Aorta (tissue), 5 donors: ENCODE results near the gene GALNTL6. TPM values are rescaled to one million over a fixed set of nuclear protein-coding genes. Genes with fewer than 3 reads are reported as not detected.

Source experiments
- ATAC-seq: fragments of 200-7000 bp; cut with Tn5 transposase; one replicate; pipeline ENCODE4 v1.9.1; 2022; ENCODE audit warnings: moderate library complexity; ENCODE audit not compliant: low FRiP score
- DNase-seq, 2 donors: peaks; one replicate each; pipeline ENCODE4 v3.0.0-alpha.2; 2020
- H3K27ac ChIP-seq, 2 donors: one replicate each; pipeline ENCODE4 v1.5.1; 2013; ENCODE audit warnings: low read length in 2 of 2, mild to moderate bottlenecking in 2 of 2, moderate library complexity in 2 of 2, control low read depth in 1 of 2, inconsistent platforms in 1 of 2, low read depth in 1 of 2
- H3K27me3 ChIP-seq, 2 donors: one replicate each; pipeline ENCODE4 v1.6.1; 2013; ENCODE audit warnings: control low read depth in 1 of 2, low read length in 1 of 2, mild to moderate bottlenecking in 1 of 2, moderate library complexity in 1 of 2; ENCODE audit not compliant: insufficient read depth in 2 of 2, control insufficient read depth in 1 of 2
- H3K36me3 ChIP-seq, 2 donors: one replicate each; pipeline ENCODE4 v1.6.1; 2013; ENCODE audit warnings: control low read depth in 1 of 2, low read length in 1 of 2, mild to moderate bottlenecking in 1 of 2; ENCODE audit not compliant: insufficient read depth in 2 of 2, control insufficient read depth in 1 of 2
- H3K4me1 ChIP-seq, 2 donors: one replicate each; pipeline ENCODE4 v1.6.1; 2013; ENCODE audit warnings: low read length in 2 of 2, control low read depth in 1 of 2, mild to moderate bottlenecking in 1 of 2, moderate library complexity in 1 of 2; ENCODE audit not compliant: insufficient read depth in 2 of 2, control insufficient read depth in 1 of 2
- H3K4me3 ChIP-seq, 2 donors: one replicate each; pipeline ENCODE4 v1.5.1; 2013; ENCODE audit warnings: low read length in 2 of 2, control low read depth in 1 of 2, mild to moderate bottlenecking in 1 of 2
- H3K9me3 ChIP-seq: one replicate; pipeline ENCODE4 v1.6.1; 2013; ENCODE audit warnings: mild to moderate bottlenecking, low read length; ENCODE audit not compliant: control insufficient read depth
- WGBS, 2 donors: extraction: QIAGEN DNeasy Blood & Tissue Kit; methylation state at CpG; one replicate each; pipeline ENCODE4 v1.1.7; 2013; 5-methylcytosine and 5-hydroxymethylcytosine counted together
- intact Hi-C, 2 donors: fragments of 100-400 bp; cut with DNase I; formaldehyde crosslinking; loops; one replicate each; pipeline versions ENCODE4 v1.14.2 to v1.15.0; 2022
- polyA plus RNA-seq, 2 donors: library from polyadenylated mRNA; stranded (reverse); fragments of 200-250 nt; gene quantifications; one replicate each; pipeline ENCODE4 v1.2.3, GENCODE V29; 2013
- total RNA-seq, 2 donors: library from RNA; stranded (reverse); fragmentation: NEBNext Ultra II Directional; extraction: Animal tissue kit (Norgen Biotek cat#: 25700); gene quantifications; one replicate each; pipeline ENCODE4 v1.2.1, GENCODE V29; 2021
- donor health status: healthy with polysubstance abuse.
- donor health status: Bipolar disorder and iron deficiency.
- donor health status: DM: no; HTN: no; CAD: no.
- donor health status: DM: no; HTN: no; CAD: no.
- donor health status: DM: yes; HTN: yes; CAD: no.

The GALNTL6 gene
- total and polyA plus RNA-seq, 4 donors: 0.39 to 1.6 (median 0.46) TPM; not detected in 1

DNA sequence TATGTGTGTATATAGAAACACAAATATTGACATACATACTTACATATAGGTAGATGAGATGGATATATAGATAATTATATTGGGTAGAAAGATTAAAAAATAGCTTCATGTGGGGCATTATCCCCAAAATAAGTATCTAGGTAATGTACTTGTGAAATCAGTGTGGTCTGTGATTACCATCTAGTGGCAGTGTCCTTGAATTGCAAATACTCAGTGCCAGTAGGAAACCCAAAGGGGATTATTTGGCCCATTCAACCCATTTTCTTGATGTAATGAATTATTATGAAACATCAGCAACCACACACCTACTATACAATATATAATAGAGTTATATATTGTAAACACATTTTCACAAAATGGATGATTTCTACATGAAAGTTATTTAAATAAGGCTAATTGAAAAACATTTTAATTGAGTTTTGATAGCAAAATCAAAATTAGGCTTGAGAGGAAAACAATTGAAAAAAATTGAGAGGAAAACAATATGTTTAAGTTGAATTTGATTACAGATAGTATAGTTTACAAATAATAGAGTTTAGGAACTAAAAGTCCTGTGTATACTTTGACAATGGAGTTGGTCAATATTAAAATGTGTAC is 389.4 kb downstream of the GALNTL6 start:
- no peaks in the 10 kb centered on the region for H3K36me3 ChIP-seq
- no peak overlapping the region for H3K27ac ChIP-seq
- DNase-seq (no peak), ATAC-seq (no peak)
- no peaks in the 10 kb centered on the region for H3K27me3 ChIP-seq
- no peaks in the 10 kb centered on the region for H3K9me3 ChIP-seq
- no peak overlapping the region for H3K4me3 ChIP-seq
- intact Hi-C loops: loop anchor here in 1 of 2 donors (5.0 kb wide), 1 partner anchor 1210 kb away; no protein-coding TSS in a partner anchor
- no peaks in the 10 kb centered on the region for H3K4me1 ChIP-seq

DNA sequence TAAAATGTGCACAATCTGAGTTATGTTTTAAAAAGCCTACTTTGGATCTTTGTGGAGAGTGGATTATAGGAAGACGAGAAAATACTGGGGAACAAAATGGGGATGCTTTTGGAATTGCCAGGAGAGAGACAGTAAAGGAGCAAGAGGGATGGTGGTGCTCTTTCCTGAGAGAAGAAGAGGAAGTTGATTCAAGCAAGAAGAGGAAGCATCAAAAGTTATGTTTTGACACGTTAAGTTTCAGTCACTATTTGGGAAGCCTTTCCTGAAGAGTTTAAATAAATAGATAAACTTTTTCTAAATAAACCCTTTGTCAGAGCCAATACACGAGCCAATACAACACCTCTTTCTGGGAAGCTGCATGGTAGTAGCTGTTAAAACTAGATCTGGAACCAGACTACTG is 394.1 kb downstream of the GALNTL6 start:
- no peak overlapping the region for H3K4me3 ChIP-seq
- DNase-seq (no peak), ATAC-seq (no peak)
- 58 to 72% methylated on average over 3 of the region's 3 CpGs for WGBS, 2 donors
- no peaks in the 10 kb centered on the region for H3K27me3 ChIP-seq
- no peaks in the 10 kb centered on the region for H3K4me1 ChIP-seq
- H3K36me3 ChIP-seq: no peaks in the 10 kb centered on the region
- intact Hi-C loops: no loop called here
- no peaks in the 10 kb centered on the region for H3K9me3 ChIP-seq
- no peak overlapping the region for H3K27ac ChIP-seq

DNA sequence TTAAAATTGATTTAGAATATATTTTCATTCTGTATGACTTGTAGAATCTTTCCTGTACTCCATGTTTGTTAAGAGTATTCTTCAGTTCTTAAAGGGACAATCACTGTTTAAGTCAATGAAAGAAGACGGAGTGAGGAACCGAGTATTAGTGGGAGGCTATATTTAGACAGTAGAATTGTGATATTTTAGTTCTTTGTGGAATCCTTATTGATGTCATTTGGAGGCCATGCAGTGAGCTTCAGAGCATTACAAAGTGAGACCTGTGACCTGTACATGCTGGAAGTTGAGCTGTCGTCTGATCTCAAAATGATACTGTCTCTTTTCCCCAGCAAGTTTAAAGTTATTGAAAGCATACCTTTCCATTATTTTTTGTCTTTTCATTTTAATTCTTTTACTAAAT is 394.7 kb downstream of the GALNTL6 start:
- no peak overlapping the region for H3K27ac ChIP-seq
- H3K4me3 ChIP-seq: no peak overlapping the region
- H3K4me1 ChIP-seq: no peaks in the 10 kb centered on the region
- no peaks in the 10 kb centered on the region for H3K36me3 ChIP-seq
- ATAC-seq: no peak
- H3K9me3 ChIP-seq: no peaks in the 10 kb centered on the region
- intact Hi-C loops: no loop called here
- DNase-seq: no peak
- 22 to 24% methylated on average over 3 of the region's 3 CpGs for WGBS, 2 donors
- H3K27me3 ChIP-seq: no peaks in the 10 kb centered on the region

DNA sequence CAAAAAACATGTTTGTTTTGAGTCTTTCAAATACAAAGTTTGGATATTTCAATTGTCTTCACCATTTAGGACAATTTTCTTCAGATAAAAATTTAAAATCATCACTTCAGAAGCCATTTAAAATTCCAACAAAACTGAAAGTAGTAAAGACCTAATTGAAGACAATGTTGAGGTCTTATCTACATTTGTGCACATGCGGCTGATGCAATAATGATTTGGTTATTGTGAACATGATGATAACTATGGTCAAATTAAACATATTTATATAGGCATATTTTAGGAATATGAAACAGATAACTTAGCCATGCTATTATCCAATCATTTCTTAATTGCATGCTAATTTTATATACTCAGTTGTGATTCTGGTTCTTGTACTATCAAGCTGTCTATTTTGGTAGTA is 407.5 kb downstream of the GALNTL6 start:
- Histone ChIP-seq H3K27me3 (no peaks in the 10 kb centered on the region), H3K4me3 (no peak overlapping the region), H3K4me1 (no peaks in the 10 kb centered on the region), H3K9me3 (no peaks in the 10 kb centered on the region), H3K36me3 (no peaks in the 10 kb centered on the region), H3K27ac (no peak overlapping the region)
- ATAC-seq: no peak
- no peak for DNase-seq
- 0 to 1% methylated on average over 1 of the region's 1 CpG for WGBS, 2 donors
- intact Hi-C loops: no loop called here

- Histone ChIP-seq H3K9me3 (no peaks in the 10 kb centered on the region), H3K36me3 (no peaks in the 10 kb centered on the region), H3K27ac (no peak overlapping the region), H3K4me1 (no peaks in the 10 kb centered on the region), H3K4me3 (no peak overlapping the region), H3K27me3 (no peaks in the 10 kb centered on the region)
- ATAC-seq (no peak), DNase-seq (no peak)
- intact Hi-C loops: no loop called here
- 91 to 94% methylated on average over 5 of the region's 5 CpGs for WGBS, 2 donors
Observed at GRCh38 chr4:172225457-172225856, 412.3 kb downstream of the GALNTL6 start.

DNA sequence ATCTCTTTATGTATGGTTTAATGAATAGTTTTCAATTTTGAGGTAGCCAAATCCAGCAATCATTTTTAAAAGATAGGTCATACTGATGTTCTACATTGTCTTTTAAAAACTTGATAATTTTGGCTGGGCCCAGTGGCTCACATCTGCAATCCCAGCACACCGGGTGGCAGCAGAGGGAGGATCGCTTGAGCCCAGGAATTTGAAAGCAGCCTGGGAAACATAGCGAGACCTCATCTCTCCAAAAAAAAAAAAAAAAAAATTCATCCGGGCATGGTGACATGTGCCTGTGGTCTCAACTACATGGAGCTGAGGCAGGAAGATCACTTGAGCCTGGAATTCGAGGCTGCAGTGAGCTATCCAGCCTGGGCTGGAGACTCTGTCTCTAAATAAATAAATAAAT is 419.8 kb downstream of the GALNTL6 start:
- H3K4me3 ChIP-seq: no peak overlapping the region
- intact Hi-C loops: no loop called here
- H3K27ac ChIP-seq: no peak overlapping the region
- 33 to 38% methylated on average over 5 of the region's 5 CpGs for WGBS, 2 donors
- H3K4me1 ChIP-seq: no peaks in the 10 kb centered on the region
- H3K36me3 ChIP-seq: no peaks in the 10 kb centered on the region
- no peaks in the 10 kb centered on the region for H3K27me3 ChIP-seq
- ATAC-seq: no peak
- no peaks in the 10 kb centered on the region for H3K9me3 ChIP-seq
- no peak for DNase-seq

DNA sequence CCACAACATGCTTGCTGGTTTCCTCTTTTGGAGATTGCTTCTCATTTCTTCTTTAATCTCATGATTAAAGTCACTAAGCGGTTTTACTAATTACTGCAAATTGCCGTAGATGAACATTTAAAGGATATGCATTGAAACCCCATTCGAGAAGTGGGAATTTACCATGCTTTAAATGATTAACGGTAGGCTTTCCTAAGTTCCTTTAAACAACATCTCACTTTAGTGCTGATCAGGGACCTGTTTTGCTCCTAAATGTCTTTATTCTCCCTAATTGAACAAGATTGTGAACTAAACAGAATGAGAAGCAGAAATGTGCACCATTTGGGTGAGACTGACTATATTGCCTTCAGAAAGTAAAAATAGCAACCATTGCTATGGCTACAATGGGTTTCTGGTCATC is 430.3 kb downstream of the GALNTL6 start:
- no peaks in the 10 kb centered on the region for H3K27me3 ChIP-seq
- no peaks in the 10 kb centered on the region for H3K36me3 ChIP-seq
- no peak for ATAC-seq
- intact Hi-C loops: no loop called here
- H3K4me3 ChIP-seq: no peak overlapping the region
- DNase-seq: no peak
- WGBS, 2 donors: 90 to 93% methylated on average over 4 of the region's 4 CpGs
- no peak overlapping the region for H3K27ac ChIP-seq
- no peaks in the 10 kb centered on the region for H3K9me3 ChIP-seq
- H3K4me1 ChIP-seq: no peaks in the 10 kb centered on the region

- no peaks in the 10 kb centered on the region for H3K9me3 ChIP-seq
- no peaks in the 10 kb centered on the region for H3K4me1 ChIP-seq
- H3K36me3 ChIP-seq: no peaks in the 10 kb centered on the region
- H3K27me3 ChIP-seq: no peaks in the 10 kb centered on the region
- DNase-seq (no peak), ATAC-seq (no peak)
- H3K27ac ChIP-seq: no peak overlapping the region
- no peak overlapping the region for H3K4me3 ChIP-seq
- intact Hi-C loops: no loop called here
Observed at GRCh38 chr4:172245516-172245915, 432.3 kb downstream of the GALNTL6 start.

GRCh38 chr4:172253409-172253808 is 440.2 kb downstream of the GALNTL6 start:
- DNase-seq (no peak), ATAC-seq (no peak)
- WGBS, 2 donors: 45 to 51% methylated on average over 1 of the region's 1 CpG
- Histone ChIP-seq H3K27ac (no peak overlapping the region), H3K4me3 (no peak overlapping the region), H3K9me3 (no peaks in the 10 kb centered on the region), H3K27me3 (no peaks in the 10 kb centered on the region), H3K4me1 (no peaks in the 10 kb centered on the region), H3K36me3 (no peaks in the 10 kb centered on the region)
- intact Hi-C loops: no loop called here
